Measurements from ENCODE around the gene AK1. TPM values are rescaled to one million over a fixed set of nuclear protein-coding genes. Genes with fewer than 3 reads are reported as not detected.

The AK1 gene
- total and polyA plus RNA-seq, 2 of the 13 experiments (the other 11 are each of a cell fraction or from before 2014, with no cell fraction given): 19.1 to 32.8 TPM

DNA sequence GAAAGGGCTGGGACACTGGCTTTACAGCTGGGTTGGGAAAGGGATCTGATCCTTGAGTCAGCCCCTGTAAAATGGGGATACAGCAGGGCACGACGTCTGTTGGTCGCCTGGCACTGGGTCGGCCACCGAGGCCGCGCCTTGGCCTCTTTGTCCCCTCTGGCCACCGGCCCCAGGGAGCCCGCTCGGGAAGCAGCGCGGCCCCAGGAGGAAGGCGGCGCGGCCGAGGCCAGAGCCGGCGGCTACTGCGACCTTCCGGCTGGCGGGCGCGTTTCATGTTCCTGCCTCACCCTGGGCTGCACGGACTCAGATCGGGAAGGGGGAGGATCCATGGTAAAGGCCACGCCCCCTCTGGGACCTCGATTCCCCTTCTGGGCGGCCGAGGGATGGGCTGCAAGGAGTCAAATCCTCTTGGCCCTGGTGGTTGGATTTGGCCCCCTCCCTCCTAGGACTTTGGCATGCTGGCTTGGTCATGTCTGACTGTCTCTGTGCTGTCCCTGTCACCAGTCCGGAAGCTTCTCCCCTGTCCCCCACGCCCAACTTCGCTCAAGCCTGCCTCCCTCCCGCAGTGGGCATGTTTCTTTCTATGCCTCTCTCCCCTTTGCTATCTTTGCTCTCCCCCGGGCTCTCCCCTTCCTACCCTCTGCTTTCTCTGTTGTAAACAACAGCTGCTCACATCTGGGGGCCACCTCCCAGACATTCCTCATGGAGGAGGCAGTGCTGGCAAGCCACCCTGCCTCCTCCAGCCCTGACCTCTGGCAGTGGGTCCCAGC is 49.0 kb downstream of the AK1 start (continued):
- TF ChIP-seq ZUFSP (CRISPR knock-in tag; IDR thresholded peaks at IDR 0.05; ENCODE audit: borderline replicate concordance): no peak
- TF ChIP-seq, protein P1, sequence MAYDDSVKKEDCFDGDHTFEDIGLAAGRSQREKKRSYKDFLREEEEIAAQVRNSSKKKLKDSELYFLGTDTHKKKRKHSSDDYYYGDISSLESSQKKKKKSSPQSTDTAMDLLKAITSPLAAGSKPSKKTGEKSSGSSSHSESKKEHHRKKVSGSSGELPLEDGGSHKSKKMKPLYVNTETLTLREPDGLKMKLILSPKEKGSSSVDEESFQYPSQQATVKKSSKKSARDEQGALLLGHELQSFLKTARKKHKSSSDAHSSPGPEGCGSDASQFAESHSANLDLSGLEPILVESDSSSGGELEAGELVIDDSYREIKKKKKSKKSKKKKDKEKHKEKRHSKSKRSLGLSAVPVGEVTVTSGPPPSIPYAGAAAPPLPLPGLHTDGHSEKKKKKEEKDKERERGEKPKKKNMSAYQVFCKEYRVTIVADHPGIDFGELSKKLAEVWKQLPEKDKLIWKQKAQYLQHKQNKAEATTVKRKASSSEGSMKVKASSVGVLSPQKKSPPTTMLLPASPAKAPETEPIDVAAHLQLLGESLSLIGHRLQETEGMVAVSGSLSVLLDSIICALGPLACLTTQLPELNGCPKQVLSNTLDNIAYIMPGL (CRISPR knock-in tag; IDR thresholded peaks at IDR 0.05; ENCODE audit: borderline replicate concordance in 1 of 2, low read depth in 1 of 2): peak; percentile 26 to 60; a peak in 2 of 4 replicates
- no peak for TF ChIP-seq ZNF260 (CRISPR knock-in tag; IDR thresholded peaks at IDR 0.05; ENCODE audit: borderline replicate concordance, low read depth)
- no peak for TF ChIP-seq TEAD2 (CRISPR knock-in tag; IDR thresholded peaks at IDR 0.05)
- TF ChIP-seq MED8 (CRISPR knock-in tag; IDR thresholded peaks at IDR 0.05; ENCODE audit: insufficient replicate concordance): no peak
- TF ChIP-seq, protein P2, sequence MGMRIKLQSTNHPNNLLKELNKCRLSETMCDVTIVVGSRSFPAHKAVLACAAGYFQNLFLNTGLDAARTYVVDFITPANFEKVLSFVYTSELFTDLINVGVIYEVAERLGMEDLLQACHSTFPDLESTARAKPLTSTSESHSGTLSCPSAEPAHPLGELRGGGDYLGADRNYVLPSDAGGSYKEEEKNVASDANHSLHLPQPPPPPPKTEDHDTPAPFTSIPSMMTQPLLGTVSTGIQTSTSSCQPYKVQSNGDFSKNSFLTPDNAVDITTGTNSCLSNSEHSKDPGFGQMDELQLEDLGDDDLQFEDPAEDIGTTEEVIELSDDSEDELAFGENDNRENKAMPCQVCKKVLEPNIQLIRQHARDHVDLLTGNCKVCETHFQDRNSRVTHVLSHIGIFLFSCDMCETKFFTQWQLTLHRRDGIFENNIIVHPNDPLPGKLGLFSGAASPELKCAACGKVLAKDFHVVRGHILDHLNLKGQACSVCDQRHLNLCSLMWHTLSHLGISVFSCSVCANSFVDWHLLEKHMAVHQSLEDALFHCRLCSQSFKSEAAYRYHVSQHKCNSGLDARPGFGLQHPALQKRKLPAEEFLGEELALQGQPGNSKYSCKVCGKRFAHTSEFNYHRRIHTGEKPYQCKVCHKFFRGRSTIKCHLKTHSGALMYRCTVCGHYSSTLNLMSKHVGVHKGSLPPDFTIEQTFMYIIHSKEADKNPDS (CRISPR knock-in tag; IDR thresholded peaks at IDR 0.05): no peak
- TF ChIP-seq ZBTB33 (CRISPR knock-in tag; IDR thresholded peaks at IDR 0.05): no peak
- peak; percentile 39; the same call in 1 of the 2 replicates for TF ChIP-seq ZNF691 (CRISPR knock-in tag; IDR thresholded peaks at IDR 0.05; ENCODE audit: borderline replicate concordance, low read depth)
- no peak for TF ChIP-seq ZSCAN29 (CRISPR knock-in tag; conservative IDR thresholded peaks at IDR 0.05)
- TF ChIP-seq, protein P3, sequence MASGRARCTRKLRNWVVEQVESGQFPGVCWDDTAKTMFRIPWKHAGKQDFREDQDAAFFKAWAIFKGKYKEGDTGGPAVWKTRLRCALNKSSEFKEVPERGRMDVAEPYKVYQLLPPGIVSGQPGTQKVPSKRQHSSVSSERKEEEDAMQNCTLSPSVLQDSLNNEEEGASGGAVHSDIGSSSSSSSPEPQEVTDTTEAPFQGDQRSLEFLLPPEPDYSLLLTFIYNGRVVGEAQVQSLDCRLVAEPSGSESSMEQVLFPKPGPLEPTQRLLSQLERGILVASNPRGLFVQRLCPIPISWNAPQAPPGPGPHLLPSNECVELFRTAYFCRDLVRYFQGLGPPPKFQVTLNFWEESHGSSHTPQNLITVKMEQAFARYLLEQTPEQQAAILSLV (CRISPR knock-in tag; IDR thresholded peaks at IDR 0.05; ENCODE audit: borderline replicate concordance): 0 out of 2 replicates have a peak, but pooled peaks have one; percentile 28
- no peak for TF ChIP-seq KLF16 (CRISPR knock-in tag; IDR thresholded peaks at IDR 0.05)
- no peak for TF ChIP-seq ZSCAN9 (CRISPR knock-in tag; IDR thresholded peaks at IDR 0.05; ENCODE audit: borderline replicate concordance)
- no peak; the same call in none of the 2 replicates for TF ChIP-seq ZNF629 (CRISPR knock-in tag; conservative IDR thresholded peaks at IDR 0.05)
- no peak for TF ChIP-seq FOXO4 (CRISPR knock-in tag; conservative IDR thresholded peaks at IDR 0.05)

All from HepG2 (cell line).